Subcutaneous preadipocyte (primary cell): Measurements from ENCODE around the gene STRIT1. TPM values are rescaled to one million over a fixed set of nuclear protein-coding genes. Genes with fewer than 3 reads are reported as not detected.

Experiments
- total RNA-seq: library from RNA; depleted of rRNA; stranded (reverse); fragments of >200 nt; gene quantifications from 2 replicates; pipeline ENCODE4 v1.2.3, GENCODE V29; 2012

STRIT1 gene
- total RNA-seq, result not detected in 2 replicates

DNA sequence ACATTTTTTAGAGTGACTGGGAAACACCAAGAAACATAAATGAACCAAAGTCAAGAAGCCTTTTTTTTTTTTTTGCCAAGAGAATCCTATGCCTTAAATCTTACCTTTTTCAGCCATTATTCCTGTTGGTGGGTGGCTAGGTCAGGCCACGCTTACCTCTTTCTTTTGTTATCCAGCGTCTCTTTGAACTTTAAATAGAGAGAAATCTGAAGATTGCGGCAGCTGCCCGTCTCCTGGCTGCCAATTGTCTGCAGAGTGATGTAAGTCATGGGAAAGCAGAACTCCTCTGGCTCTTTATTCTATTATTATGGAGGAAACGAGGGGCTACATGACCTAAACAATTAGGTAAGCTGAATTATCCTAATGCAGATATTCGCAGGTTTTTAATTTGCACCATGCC is at the start of gene STRIT1:
Gene STRIT1 (minus strand): TSS at position 168 of the 400 bp plus-strand sequence.

Other genes with a start within 250 kb of the STRIT1 start
- gene MME, start 213.4 kb downstream of the STRIT1 start, total RNA-seq, result 444 and 682 TPM in 2 replicates